Hematopoietic multipotent progenitor cell treated with erythropoietin and hydrocortisone succinate and interleukin-3 and kit ligand, for 6 days (in vitro differentiated cells): Measurements from ENCODE around the gene SCIN.

ENCODE experiments used
- DNase-seq: peaks from one replicate; pipeline ENCODE4 v3.0.0-alpha.2; 2015

SCIN gene

DNA sequence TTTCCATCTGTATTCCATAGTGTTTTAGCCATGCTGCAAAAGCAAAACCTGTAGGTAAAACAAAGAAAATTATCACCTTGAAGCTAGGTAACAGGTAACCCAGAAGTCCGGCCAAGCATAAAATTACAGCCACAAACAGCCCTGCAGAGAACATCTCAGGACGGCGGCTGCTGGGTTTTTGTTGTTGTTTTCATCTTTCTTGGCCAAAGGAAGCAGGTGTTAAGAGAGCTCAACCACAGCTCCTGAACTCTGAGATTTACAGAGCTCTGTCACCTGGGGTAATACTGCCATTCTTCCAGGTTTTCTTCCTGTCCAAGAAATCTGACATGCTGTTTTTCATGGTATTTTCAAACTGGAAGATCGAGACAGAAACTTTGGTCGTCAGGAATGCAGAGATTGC, 847 bp upstream of the SCIN start:
- no peak for DNase-seq

DNA sequence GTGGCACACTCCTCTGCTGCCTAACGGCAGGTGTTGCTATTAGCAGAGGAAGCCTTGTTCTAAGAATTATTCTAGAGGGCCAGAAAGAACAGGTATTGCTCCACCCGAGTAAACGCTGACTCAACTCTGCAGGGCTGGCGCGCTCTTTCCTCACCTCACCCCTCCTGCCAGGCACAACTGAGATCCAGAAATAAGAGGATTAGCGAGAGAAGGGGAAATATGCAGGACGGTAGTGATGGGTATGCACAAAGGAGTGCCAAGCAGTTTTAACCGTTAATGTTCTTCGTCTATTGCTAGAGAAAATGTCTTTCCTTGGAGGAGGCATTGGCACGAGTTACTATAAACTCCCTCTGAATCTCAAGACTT, 369 bp upstream of the SCIN start:
- no peak for DNase-seq

DNA sequence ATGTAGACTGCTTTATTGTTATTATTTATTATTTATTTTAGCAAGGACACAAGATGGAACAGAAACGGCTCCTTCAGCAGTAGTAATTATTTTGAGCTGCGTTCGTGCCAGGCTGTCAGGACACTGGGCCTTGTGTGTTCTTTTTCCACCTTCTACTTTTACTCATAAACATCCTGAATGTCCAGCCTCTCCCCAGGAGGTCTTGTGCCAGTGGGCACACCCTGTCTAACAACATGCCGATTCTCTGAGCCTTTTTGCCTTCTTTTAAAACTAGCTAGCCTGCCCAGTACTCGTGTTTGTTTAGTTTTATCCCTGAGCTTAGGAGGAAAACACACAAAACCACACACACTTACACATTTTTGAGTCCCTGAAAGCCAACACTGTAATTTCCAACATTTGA, 1.2 kb downstream of the SCIN start:
- no peak for DNase-seq

DNA sequence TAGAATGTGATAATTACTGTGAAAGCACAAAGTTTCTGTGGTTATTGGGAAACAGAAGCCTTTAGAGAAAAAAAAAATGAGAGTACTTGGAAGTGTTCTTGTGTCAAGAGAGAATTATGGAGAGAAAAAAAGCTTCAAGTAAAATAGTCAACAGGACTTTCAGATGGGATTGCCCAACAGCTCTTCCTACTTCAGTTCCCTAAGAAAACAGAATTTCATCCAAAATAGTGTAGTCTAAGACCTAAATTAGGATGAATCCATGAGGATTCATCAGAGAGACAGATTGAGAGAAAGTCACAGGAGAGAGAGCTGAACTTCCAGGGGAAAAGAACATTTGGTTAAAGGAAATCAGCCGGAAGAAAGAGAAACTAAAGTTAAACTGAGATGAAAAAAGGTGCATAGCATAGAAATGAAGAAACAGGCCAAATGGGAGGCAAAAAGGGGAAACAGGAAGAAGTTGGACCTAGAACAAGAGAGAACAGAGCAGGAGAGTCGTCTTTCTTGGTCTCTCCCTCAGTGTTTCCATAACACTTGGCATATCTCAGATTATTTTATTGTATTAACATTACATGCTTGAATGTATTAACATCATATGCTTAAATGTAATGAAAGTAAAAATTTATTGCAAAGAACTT, 2.5 kb downstream of the SCIN start:
- DNase-seq, result no peak

DNA sequence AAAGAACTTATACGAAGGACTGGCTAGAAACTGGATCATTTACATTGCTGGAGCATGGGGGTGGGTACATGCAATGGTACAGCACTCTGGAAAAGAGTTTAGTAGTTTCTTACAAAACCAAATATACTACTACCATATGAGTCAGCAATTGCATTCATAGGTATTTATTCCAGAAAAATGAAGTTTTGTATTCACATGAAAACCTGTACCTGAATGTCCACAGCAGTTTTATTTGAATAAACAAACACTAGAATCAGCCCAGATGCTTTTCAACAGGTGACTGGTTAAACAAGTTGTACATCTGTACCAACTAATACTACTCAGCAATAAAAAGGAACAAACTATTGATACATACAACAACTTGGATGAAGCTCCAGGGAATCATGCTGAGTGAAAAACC, 3.4 kb downstream of the SCIN start:
- no peak for DNase-seq

DNA sequence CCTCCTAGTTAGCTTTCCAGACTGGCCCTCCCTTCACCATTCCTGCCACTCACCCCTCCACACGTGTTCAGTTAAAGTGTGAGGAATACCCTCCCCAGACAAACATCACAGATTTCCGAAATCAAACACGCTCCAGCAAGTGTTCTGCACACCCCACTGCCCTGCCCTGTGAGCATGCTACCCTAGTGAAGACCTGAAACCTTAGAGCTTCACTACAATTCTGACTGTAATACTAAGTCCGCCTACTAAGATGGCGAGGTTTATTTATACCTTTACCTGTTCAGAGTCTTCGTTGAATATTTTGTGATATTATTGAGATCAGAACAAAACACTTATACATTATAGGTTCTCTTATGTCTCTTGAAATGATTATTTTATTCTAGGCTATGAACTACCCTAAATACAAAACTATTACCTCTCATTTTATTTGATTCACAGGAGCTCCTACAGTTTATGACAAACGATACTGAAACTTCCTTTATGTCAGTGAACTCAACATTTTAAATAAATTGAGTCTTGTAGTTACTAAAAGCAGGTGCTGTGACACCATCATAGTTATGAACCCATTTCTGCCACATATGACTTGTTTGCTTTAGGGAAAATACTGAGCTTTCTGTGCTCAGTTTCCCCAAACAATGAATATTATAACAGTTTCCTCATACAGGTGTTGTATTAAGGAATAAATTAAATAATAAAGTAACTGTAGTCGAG, 8.6 kb downstream of the SCIN start:
- DNase-seq, result no peak

DNA sequence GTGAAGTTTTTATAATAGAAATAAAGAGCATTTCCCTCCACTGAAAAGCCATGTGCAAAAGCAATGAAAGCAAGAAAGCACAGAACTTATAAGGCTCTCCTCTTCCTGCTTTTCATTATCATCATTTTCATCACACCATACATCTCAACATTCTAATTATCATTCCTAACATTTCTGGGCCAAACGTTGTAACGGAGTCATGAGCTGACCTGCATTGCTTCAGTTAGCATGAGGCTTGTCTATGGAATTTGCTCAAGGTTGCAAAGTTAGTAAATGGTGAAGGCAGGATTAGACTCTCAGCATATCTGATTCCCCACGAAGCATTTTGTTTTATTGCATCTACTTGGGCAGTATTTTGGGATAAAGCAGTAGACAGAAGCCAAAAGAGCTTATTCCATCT, 11.4 kb downstream of the SCIN start:
- DNase-seq, result no peak

DNA sequence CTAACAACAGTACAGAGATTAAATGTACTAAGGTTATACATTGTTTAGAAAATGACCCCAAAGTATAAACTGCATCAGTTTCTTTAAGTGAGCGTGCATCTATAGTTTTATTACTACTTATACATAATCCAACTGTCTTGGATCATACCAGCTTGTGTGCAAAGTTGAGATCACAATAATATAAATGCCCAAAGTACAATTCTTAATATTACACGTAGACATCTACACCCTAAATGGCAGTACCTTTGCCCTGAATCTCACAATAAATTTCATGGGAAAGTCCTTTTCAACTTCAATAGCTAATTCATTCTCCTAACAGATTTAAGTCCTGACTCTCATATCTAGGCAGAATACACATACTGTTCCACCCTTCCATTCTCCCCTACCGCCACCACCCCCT, 11.8 kb downstream of the SCIN start:
- DNase-seq, result no peak

DNA sequence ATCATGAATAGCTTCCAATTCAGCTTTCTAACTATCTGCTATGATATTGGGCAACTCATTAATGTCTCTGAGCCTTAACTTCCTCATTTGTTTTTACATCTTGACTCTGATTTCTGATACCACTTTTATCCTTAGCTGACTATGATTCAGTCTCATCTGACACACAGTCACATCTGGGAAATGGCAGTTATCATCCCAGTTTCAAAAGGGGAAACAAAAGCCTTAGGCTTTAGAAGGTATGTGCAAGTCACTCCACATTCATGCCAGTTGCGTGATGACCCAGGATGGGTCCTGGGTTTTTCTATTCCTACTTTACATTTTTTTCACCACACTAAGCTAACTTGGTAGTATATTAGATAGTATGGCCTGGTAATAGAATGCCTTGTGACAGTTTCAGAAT, 12.7 kb downstream of the SCIN start:
- peak; percentile 26 for DNase-seq

DNA sequence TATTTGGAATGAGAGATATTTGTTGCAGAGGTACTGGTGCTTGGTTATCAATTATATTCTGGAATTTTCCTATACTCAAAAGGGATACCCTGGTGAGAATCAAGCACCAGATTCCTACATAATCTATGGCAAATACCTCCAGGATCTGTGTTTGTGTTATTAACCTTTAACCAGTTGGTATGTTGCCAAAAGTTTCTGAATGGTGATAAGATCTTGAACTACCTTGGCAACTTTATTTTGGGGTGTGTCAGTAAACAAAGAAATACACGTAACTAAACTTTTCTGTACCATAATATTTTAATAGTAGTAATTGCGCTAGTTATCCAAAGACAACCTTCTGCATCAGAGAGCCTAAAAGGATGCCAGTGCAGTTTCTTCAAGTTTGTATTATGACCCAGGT, 13.4 kb downstream of the SCIN start:
- DNase-seq, result no peak

DNA sequence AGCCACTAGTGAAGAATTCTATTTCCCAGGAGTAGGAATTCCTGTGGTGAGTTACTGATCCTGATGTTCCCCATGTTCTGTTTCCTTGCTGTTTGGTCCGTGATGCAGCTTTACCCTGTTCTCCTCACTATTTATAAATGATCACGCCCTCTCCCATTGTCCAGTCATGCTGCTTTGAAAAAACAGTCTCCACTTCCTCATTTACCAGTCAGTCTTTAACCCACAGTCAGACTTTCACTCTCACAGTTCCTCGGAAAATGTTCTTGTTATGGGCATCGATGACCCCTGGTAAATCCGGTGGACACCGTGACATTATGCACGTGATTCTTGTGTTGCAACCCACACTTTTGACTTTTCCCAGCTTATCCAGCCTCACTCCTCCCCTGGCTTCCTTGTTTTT, 14.4 kb downstream of the SCIN start:
- DNase-seq, result peak; percentile 54

DNA sequence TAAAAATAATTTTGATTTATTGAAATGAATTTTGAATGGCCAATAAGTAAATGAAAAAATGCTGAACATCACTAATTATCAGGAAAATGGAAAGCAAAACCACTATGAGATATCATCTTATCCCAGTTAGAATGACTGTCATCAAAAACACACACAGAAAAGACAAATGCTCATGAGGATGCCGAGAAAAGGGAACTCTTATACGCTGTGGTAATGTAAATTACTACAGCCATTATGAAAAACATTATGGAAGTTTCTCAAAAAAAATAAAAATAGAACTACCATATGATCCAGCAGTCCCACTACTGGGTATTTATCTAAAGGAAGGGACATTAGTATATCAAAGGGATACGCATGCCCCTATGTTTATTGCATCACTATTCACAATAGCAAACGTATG, 15.8 kb downstream of the SCIN start:
- DNase-seq, result no peak

DNA sequence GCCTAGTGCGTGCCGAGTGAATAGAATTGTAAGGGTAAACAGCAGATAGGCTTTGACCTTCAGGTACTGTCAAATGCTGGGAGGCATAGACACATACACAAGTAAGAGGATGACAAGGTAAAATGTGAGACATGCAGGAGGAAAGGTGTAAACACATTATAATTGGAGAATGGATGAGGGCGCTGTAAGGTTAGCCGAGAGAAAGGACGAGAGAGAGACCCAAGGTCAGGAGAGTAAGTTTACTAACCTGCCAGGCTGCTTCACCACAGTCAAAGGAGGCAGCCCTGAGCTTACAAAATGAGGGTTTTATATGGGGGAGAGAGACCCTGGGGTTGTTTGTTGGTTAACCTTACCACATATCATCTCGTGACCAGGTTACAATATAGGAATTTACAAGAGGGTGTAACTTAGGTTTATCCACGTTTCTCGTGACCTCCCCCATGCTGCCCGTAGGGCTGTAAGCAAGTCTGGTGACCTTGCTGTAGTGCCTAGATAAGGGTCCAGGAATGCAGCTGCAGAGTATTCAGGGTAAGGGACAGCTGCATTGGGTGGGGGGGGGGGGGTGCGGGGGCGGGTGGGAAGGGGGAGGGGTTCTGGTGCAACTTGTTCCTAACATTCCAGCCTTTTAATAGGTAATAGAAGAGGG, 17.9 kb downstream of the SCIN start:
- no peak for DNase-seq

DNA sequence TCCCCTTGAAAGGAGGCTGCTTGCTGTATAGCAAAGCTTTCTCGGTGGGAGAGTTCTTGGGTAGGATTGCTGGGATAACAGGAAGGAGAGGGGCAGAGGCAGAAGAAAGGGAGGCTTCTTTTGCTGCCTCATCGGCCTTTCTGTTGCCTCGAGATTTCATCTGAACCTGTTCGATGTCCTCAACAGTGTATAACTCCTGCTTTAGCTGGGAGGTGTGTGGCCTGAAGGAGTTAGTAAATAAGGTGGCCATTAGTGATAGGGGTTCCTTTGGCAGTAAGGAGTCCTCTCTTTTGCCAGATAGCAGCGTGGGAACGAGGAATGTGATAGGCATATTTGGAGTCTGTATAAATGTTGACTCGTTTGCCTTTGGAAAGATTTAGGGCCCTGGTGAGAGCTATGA, 20.0 kb downstream of the SCIN start:
- no peak for DNase-seq

DNA sequence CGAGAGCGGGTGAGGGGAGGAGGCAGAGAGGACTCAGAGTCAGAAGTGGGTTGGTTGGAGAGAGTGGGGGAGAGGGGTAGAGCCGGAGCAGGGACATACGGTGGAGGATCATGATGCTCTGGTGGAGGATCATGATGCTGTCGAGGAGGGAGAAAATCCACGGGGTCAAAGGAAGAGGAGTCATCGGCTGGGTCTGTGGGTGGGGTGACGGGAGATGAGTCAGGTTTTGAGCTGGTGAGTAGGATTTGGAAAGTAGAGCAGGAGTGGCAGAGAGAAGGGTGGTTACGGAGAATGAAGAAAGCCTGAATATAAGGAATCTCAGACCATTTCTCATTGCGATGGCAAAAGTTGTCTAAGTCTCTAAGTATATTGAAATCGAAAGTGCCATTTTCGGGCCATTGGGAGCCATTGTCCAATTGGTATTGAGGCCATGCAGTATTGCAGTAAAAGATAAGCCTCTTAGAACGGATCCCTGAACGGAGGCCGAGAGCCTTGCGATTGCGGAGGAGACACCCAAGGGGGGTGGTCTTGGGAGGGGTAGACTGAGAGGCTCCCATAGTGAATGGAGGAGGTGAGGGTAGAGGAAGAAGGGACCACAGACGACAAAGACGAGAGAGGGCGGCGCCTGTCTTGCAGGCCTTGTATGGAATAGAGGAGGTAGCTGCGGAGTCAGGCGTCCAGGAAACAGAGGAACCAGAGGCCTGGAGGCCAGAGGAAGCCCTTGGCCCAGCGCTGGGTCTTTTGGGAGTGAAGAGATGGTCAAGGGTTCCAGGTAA, 23.8 kb downstream of the SCIN start:
- no peak for DNase-seq

DNA sequence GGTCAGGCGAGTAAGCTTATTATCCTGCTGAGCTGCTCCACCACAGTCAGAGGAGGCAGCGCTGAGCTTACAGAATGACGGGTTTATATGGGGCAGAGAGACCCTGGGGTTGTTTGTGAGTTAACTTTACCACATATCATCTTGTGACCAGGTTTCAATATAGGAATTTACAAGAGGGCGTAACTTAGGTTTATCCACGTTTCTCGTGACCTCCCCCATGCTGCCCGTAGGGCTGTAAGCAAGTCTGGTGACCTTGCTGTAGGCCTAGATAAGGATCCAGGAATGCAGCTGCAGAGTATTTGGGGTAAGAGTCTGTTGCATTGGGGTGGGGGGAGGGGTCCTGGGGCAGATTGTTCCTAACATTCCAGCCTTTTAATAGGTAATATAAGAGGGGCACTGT, 24.6 kb downstream of the SCIN start:
- no peak for DNase-seq

DNA sequence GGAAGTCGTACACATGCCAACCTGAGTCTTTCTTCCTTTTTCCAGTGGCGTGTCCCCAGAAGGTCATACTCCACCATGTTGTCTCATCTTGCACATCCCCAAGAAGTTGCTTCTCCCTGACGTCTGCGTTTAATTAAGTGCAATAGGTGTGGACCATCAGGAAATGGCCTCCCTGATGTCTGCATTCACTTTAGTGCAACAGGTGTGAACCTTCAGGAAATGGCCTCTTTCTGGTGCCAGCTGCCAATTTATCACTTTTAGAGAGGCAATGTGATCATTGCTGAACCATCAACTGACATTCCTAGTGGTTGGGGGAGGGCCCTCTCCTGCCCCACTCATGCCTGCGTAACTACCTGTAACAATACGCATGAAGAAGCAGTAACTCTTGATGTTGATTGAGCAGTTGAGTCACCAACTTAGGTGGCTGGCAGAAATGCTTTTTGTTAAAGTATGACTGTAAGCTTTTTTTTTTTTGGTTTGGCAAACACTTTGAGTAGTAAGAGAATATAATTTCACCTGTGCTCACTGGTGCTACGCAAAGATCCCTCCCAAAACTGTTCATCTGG, 25.8 kb downstream of the SCIN start:
- no peak for DNase-seq

DNA sequence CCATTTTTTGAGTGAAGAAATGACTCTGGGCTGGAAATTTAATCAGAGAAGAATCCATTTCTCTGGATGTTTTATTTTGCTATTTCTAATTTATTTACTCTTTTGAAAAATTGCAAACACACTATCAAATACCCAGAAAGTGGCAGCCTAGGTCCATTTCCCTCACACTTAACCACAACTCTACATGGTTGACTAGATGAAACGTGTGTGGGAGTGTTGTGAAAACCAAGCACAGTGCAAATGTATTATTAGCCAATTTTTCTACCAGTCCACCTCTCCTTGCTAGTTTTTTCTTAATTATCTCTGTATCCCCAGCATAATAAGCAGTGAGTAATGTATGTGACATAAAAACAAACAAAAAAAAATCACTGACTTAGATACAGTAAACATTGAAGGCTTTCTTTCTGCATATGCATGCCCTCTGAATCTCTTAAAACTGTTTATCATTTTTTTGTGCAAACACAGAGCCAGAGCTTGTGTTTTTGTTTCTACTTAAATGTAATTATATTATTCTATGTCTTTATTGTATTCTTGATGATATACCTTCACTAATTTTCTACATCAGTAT, 30.9 kb downstream of the SCIN start:
- no peak for DNase-seq

DNA sequence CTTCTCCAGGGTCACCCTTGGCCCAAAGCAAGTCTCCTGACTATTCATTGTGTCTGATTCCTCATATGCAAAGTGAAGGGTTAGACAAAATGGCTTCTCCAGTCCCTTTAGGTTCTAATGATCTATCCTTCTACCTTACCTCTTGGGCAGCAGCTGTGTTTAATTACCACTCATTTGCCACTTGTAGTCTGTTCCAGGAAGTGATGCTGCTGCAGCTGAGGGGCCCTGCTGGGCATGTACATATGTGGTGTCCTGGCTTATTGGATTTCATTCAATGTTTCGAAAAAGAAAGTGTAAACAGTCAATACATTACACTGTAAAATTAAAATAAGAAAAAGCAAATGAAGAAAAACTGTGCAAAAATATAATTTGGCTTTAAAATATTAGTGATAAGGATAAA, 36.6 kb downstream of the SCIN start:
- DNase-seq, result no peak

DNA sequence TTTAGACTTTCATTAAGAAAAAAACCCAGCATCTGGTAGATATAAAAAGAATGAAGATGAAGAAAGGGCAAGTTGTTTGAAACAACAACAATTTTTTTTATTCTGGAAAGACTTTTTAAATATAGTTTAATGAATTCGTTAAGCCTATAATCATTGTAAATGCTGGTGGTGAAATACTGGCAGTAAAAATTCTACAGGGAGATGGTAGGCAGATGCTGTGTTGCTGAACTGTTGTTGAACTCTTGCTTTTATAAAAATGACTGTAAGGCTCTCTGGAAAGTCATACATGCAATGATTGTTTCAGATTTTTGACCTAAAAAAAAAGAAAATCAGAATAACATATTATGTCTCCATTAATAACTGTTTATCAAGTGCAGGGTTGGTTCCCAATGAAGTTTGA, 39.0 kb downstream of the SCIN start:
- no peak for DNase-seq

DNA sequence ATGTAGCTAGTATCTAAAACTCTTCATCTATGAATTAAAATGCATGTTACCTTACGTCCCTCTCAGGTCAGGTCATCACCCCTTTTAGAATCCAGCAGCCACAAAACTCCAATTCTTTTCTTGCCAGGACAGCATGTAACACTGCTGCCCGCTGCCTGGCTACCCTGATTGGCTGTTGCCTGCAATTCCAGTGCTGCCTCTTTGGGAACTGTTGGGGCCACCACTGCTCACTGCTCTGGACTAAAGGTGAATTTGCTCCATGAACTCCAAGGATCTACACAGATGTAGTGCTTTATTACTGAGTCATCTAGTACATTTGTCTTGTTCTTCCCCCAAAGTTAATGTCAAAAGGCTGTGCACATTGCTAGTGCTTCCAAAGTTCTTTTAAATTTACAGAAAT, 40.4 kb downstream of the SCIN start:
- DNase-seq, result no peak

DNA sequence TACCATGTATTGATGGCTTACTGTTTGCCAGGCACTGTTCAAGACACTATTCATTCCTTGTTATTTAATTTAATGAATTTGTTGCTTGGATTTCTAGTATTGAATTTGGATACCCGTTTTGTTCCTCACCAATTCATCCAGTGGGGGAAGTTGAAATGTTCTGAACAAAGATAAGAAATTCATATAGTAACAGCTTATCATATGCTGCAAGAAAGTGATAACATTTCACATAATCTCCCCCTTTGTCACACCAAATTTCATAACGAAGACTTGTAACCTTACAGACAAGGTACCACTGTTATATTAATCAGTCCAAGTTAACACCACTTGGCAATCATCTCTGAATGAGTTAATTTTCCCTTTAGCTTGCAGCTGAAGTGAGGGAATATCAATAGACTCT, 42.1 kb downstream of the SCIN start:
- peak; percentile 14 for DNase-seq

DNA sequence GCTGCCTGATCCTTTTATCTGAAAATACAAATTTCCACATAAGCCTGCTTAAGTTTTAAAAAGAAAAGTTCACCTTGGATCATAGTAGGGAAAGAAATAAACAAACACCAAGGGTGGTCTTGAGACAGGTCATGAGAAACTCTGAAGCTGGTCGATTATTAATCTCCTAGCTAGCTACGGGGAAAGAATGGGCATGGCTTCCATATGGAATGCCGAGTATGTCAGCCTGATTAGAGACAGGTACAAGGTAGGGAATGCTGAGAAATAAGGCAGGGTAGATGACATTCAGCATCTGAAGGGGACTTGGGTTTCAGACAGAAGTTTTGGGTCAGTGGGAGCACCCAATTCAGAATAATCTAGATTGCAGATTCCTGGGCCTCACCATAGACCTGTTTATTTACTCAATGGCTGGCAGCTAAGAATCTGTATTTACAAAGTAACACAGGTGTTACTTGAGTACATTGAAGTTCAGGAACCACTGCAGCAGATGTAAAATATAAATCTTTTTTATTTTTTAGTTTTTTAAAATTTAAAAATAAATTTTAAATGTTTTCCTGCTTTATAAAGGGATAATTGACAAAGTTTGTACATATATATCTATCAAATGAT, 49.0 kb downstream of the SCIN start:
- DNase-seq, result no peak
